NCI-H446 treated with DMSO at 0.1 percent for 48 hours (cell line): ENCODE results near the gene FEV.
"Not testable (repeated sequence)": the region's sequence is repeated elsewhere in the genome, so short reads cannot be mapped to it uniquely, and the experiment has no call there.

Source experiments
- DNase-seq: peaks from one replicate; lab custom pipeline; 2025; lab: John Stamatoyannopoulos, UW

Gene FEV

GRCh38 chr2:218931751-218932150, 53.2 kb downstream of the FEV start:
- DNase-seq: not testable (repeated sequence)
